IMR-90 (cell line): ENCODE results near the gene RNPEP. TPM values are rescaled to one million over a fixed set of nuclear protein-coding genes. Genes with fewer than 3 reads are reported as not detected.

Source experiments
- ATAC-seq: fragments of 200-7000 bp; cut with Tn5 transposase; 2 replicates; pipeline ENCODE4 v1.9.1; 2020; ENCODE audit warnings: low read depth, mild to moderate bottlenecking, moderate library complexity
- BruUV-seq: library from RNA; stranded (reverse); fragments of 400-500 nt; replicated peaks from 2 replicates; lab custom pipeline; 2021; lab: Mats Ljungman, UMichigan
- CTCF ChIA-PET: fragments of 300-600 bp; formaldehyde crosslinking; extraction: SDS; loops from one replicate; lab custom pipeline; 2021; ENCODE audit warnings: antibody characterized with exemption; lab: Yijun Ruan, JAX
- POLR2A ChIA-PET: fragments of 300-600 bp; sonication (Branson Sonifier 250); formaldehyde crosslinking; loops from one replicate; lab custom pipeline; 2022; ENCODE audit warnings: antibody characterized with exemption; ENCODE audit not compliant: unreplicated experiment; lab: Charles Lee
- DNase-seq: peaks from one replicate; pipeline ENCODE4 v3.0.0; 2013
- H2AFZ ChIP-seq: replicated peaks from 2 replicates; pipeline ENCODE3; 2013; ENCODE audit warnings: low read length, mild to moderate bottlenecking; ENCODE audit not compliant: poor library complexity
- H2AK5ac ChIP-seq: 2 replicates; pipeline ENCODE4 v1.6.1; 2013; ENCODE audit warnings: low read depth, low read length, inconsistent platforms
- H2AK9ac ChIP-seq: replicated peaks from 2 replicates; pipeline ENCODE3; 2013; ENCODE audit warnings: mild to moderate bottlenecking, low read depth, low read length, moderate library complexity; ENCODE audit not compliant: poor library complexity
- H2BK120ac ChIP-seq: 2 replicates; pipeline ENCODE4 v1.6.1; 2013; ENCODE audit warnings: low read depth, low read length, inconsistent platforms
- H2BK15ac ChIP-seq: 3 replicates; pipeline ENCODE4 v1.6.1; 2013; ENCODE audit warnings: low read depth, low read length, inconsistent platforms
- H2BK20ac ChIP-seq: 2 replicates; pipeline ENCODE4 v1.6.1; 2013; ENCODE audit warnings: low read depth, mild to moderate bottlenecking, inconsistent platforms, low read length, moderate library complexity
- H2BK5ac ChIP-seq: 2 replicates; pipeline ENCODE4 v1.6.1; 2013; ENCODE audit warnings: mild to moderate bottlenecking, low read depth, low read length, inconsistent platforms; ENCODE audit not compliant: poor library complexity, severe bottlenecking
- H3K14ac ChIP-seq: replicated peaks from 2 replicates; pipeline ENCODE4 v1.6.1; 2013; ENCODE audit warnings: low read depth, low read length, inconsistent platforms
- H3K18ac ChIP-seq: 2 replicates; pipeline ENCODE4 v1.6.1; 2013; ENCODE audit warnings: low read depth, low read length, control low read depth
- H3K23ac ChIP-seq: 2 replicates; pipeline ENCODE4 v1.6.1; 2013; ENCODE audit warnings: low read depth, low read length, inconsistent platforms
- H3K27ac ChIP-seq: 2 replicates; pipeline ENCODE4 v1.5.1; 2013; ENCODE audit warnings: mild to moderate bottlenecking, control low read depth, low read length; ENCODE audit not compliant: insufficient read depth
- H3K27me3 ChIP-seq: 2 replicates; pipeline ENCODE4 v1.6.1; 2013; ENCODE audit warnings: low read length; ENCODE audit not compliant: control insufficient read depth, insufficient read depth
- H3K36me3 ChIP-seq: 2 replicates; pipeline ENCODE4 v1.6.1; 2013; ENCODE audit warnings: low read length, mixed read lengths; ENCODE audit not compliant: control insufficient read depth, insufficient read depth
- H3K4ac ChIP-seq: 2 replicates; pipeline ENCODE4 v1.6.1; 2013; ENCODE audit warnings: low read depth, low read length, inconsistent platforms
- H3K4me1 ChIP-seq: 2 replicates; pipeline ENCODE4 v1.6.1; 2013; ENCODE audit warnings: low read length, mixed read lengths; ENCODE audit not compliant: control insufficient read depth, insufficient read depth
- H3K4me2 ChIP-seq: 2 replicates; pipeline ENCODE4 v1.6.1; 2013; ENCODE audit warnings: low read depth, mild to moderate bottlenecking, control low read depth, low read length, moderate library complexity
- H3K4me3 ChIP-seq: 2 replicates; pipeline ENCODE4 v1.5.1; 2013; ENCODE audit warnings: low read depth, mild to moderate bottlenecking, control low read depth, low read length, moderate library complexity; ENCODE audit not compliant: insufficient read depth
- H3K56ac ChIP-seq: 2 replicates; pipeline ENCODE4 v1.6.1; 2013; ENCODE audit warnings: low read length, inconsistent platforms; ENCODE audit not compliant: insufficient read depth; ENCODE audit errors: extremely low read depth
- H3K79me1 ChIP-seq, 2 experiments: 2 replicates each; pipeline ENCODE4 v1.6.1; 2013; ENCODE audit warnings: low read length in 2 of 2, inconsistent platforms in 1 of 2, low read depth in 1 of 2
- H3K9ac ChIP-seq: 2 replicates; pipeline ENCODE4 v1.6.1; 2013; ENCODE audit warnings: low read depth, low read length, control low read depth
- H3K9me1 ChIP-seq: 2 replicates; pipeline ENCODE4 v1.6.1; 2013; ENCODE audit warnings: low read length, inconsistent platforms; ENCODE audit not compliant: insufficient read depth
- H3K9me3 ChIP-seq: 2 replicates; pipeline ENCODE4 v1.6.1; 2013; ENCODE audit warnings: low read length; ENCODE audit not compliant: control insufficient read depth, insufficient read depth
- H4K20me1 ChIP-seq: 2 replicates; pipeline ENCODE4 v1.6.1; 2013; ENCODE audit warnings: low read length, inconsistent platforms; ENCODE audit not compliant: insufficient read depth
- H4K5ac ChIP-seq: 2 replicates; pipeline ENCODE4 v1.6.1; 2013; ENCODE audit warnings: mild to moderate bottlenecking, low read depth, low read length, control low read depth
- H4K8ac ChIP-seq, 2 experiments: 2 replicates each; pipeline ENCODE4 v1.6.1; 2013; ENCODE audit warnings: low read depth in 2 of 2, low read length in 2 of 2, control low read depth in 1 of 2, inconsistent platforms in 1 of 2
- H4K91ac ChIP-seq: 2 replicates; pipeline ENCODE4 v1.6.1; 2013; ENCODE audit warnings: low read depth, low read length, inconsistent platforms; ENCODE audit not compliant: insufficient read depth
- CEBPB ChIP-seq: IDR thresholded peaks from 2 replicates; pipeline ENCODE4 v1.6.1; 2012; ENCODE audit warnings: low read depth, low read length, improper control_type of control experiment
- CHD1 ChIP-seq: IDR thresholded peaks from 2 replicates; pipeline ENCODE4 v1.6.1; 2012; ENCODE audit warnings: low read depth, low read length, improper control_type of control experiment
- CTCF ChIP-seq: conservative IDR thresholded peaks from 2 replicates; pipeline ENCODE4 v1.5.1; 2012; ENCODE audit warnings: mild to moderate bottlenecking, low read depth, low read length, improper control_type of control experiment
- FOS ChIP-seq: fragments of 150-350 bp; IDR thresholded peaks from 2 replicates; pipeline ENCODE4 v1.6.1; 2016; ENCODE audit warnings: low read depth, low read length
- MXI1 ChIP-seq: IDR thresholded peaks from 2 replicates; pipeline ENCODE4 v1.6.1; 2012; ENCODE audit warnings: low read depth, mild to moderate bottlenecking, low read length, moderate library complexity, borderline replicate concordance
- SMC3 ChIP-seq: fragments of 150-350 bp; IDR thresholded peaks from 2 replicates; pipeline ENCODE4 v1.6.1; 2016; ENCODE audit warnings: low read depth, mild to moderate bottlenecking, antibody characterized with exemption, low read length, moderate library complexity
- WGBS, 2 experiments: methylation state at CpG; one replicate each; pipeline versions ENCODE4 v1.1.5 to v1.1.7; 2013; ENCODE audit warnings: missing lambda C conversion rate in 2 of 2; ENCODE audit not compliant: insufficient read length in 1 of 2; ENCODE audit errors: extremely low coverage in 2 of 2; 5-methylcytosine and 5-hydroxymethylcytosine counted together
- dilution Hi-C: fragments of 300-500 bp; cut with HindIII; formaldehyde crosslinking; loops from one replicate; pipeline ENCODE4 v1.14.3; 2018; ENCODE audit warnings: low sequenced_read_pairs; ENCODE audit not compliant: unreplicated experiment
- in situ Hi-C: fragments of 300-500 bp; cut with MboI; formaldehyde crosslinking; loops from 3 replicates; pipeline ENCODE4 v1.14.3; 2019; ENCODE audit warnings: low sequenced_read_pairs, inconsistent platforms, mixed read lengths
- intact Hi-C: fragments of 100-400 bp; cut with micrococcal nuclease; formaldehyde crosslinking; loops from 2 replicates; pipeline ENCODE4 v1.10.0; 2022
- polyA plus RNA-seq, 3 experiments: library from polyadenylated mRNA; depleted of rRNA; stranded (reverse); fragments of >200 nt; gene quantifications; 2 replicates each; pipeline ENCODE4 v1.2.3, GENCODE V29; 2012; ENCODE audit warnings: low replicate concordance in 1 of 3
- total RNA-seq: library from RNA; depleted of rRNA; stranded (reverse); fragments of >200 nt; gene quantifications from 2 replicates; pipeline ENCODE4 v1.2.3, GENCODE V29; 2012
- TF ChIP-seq, protein P1 (sequence below): fragments of 150-350 bp; IDR thresholded peaks from 2 replicates; pipeline ENCODE4 v1.6.1; 2016; ENCODE audit warnings: low read depth, mild to moderate bottlenecking, low read length, moderate library complexity, borderline replicate concordance

RNPEP gene
- total and polyA plus RNA-seq, 2 of the 4 experiments (the other 2 are of a cell fraction) = 49.8 to 75.4 TPM

- H3K4me2 ChIP-seq = no peak within 1 kb of the TSS
- H3K9me1 ChIP-seq = no peaks in the 10 kb centered on the region; the same call in 1 of the 2 replicates
- H3K14ac ChIP-seq = no peak within 1 kb of the TSS
- H4K20me1 ChIP-seq = no peaks in the 10 kb centered on the region
- ATAC-seq = no peak
- peak within 1 kb of the TSS; percentile 87 for H2AK9ac ChIP-seq
- H2BK120ac ChIP-seq = no peak within 1 kb of the TSS
- WGBS, 2 experiments = 75% methylated on average over 12 of the region's 24 CpGs; no CpG with 5 or more reads in 1 of the 2 experiments
- ChIA-PET CTCF (interaction anchor here (0.6 kb wide), 1 partner anchor 50 kb away, joined by 3 read pairs; no protein-coding TSS in a partner anchor), POLR2A (no interaction called here)
- no peak within 1 kb of the TSS for H4K8ac ChIP-seq
- no peak within 1 kb of the TSS for H3K56ac ChIP-seq
- no peak within 1 kb of the TSS for H4K91ac ChIP-seq
- H3K9me3 ChIP-seq = no peaks in the 10 kb centered on the region
- H3K79me1 ChIP-seq = no peaks in the 10 kb centered on the region
- H3K27me3 ChIP-seq = 0 out of 2 replicates have a peak, but pooled peaks cover 2% of the 10 kb centered on the region
- no peak within 1 kb of the TSS for H3K4ac ChIP-seq
- in situ Hi-C loops = loop anchor here (5.0 kb wide), 1 partner anchor 107 kb away; no protein-coding TSS in a partner anchor
- no peak for TF ChIP-seq FOS
- no peak for TF ChIP-seq CTCF
- TF ChIP-seq, protein P1, sequence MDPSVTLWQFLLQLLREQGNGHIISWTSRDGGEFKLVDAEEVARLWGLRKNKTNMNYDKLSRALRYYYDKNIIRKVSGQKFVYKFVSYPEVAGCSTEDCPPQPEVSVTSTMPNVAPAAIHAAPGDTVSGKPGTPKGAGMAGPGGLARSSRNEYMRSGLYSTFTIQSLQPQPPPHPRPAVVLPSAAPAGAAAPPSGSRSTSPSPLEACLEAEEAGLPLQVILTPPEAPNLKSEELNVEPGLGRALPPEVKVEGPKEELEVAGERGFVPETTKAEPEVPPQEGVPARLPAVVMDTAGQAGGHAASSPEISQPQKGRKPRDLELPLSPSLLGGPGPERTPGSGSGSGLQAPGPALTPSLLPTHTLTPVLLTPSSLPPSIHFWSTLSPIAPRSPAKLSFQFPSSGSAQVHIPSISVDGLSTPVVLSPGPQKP = no peak
- TF ChIP-seq CEBPB = no peak
- no peak for TF ChIP-seq SMC3
- no peak for TF ChIP-seq MXI1
- no peak for TF ChIP-seq CHD1
- H2AFZ ChIP-seq = peak within 1 kb of the TSS; percentile 54
- DNase-seq = no peak
- peaks cover 3% of the 10 kb centered on the region for H3K36me3 ChIP-seq
- H2BK20ac ChIP-seq = no peak within 1 kb of the TSS
- no peak within 1 kb of the TSS for H2BK15ac ChIP-seq
- H3K27ac ChIP-seq = no peak within 1 kb of the TSS
- no peak within 1 kb of the TSS for H3K18ac ChIP-seq
- peaks cover 2% of the 10 kb centered on the region; the same call in 1 of the 2 replicates for H3K4me1 ChIP-seq
- H4K5ac ChIP-seq = no peak within 1 kb of the TSS
- no peak within 1 kb of the TSS for H2BK5ac ChIP-seq
- no peak within 1 kb of the TSS for H3K4me3 ChIP-seq
- intact Hi-C loops = no loop called here
- no peak within 1 kb of the TSS for H3K23ac ChIP-seq
- H3K9ac ChIP-seq = no peak within 1 kb of the TSS
- no TSS peak for BruUV-seq
- H2AK5ac ChIP-seq = peak within 1 kb of the TSS; percentile 47; the same call in 1 of the 2 replicates
- dilution Hi-C loops = no loop called here
These were observed 27.9 kb downstream of the RNPEP start, which contains the start of gene ELF3 for GRCh38 chr1:202010180-202011015. Gene ELF3 (plus strand): TSS chr1:202010587. CDS start chr1:202011137, 550 bp downstream.
